Ovary (tissue), 9 donors: ENCODE results near the gene MSI2. TPM values are rescaled to one million over a fixed set of nuclear protein-coding genes. Genes with fewer than 3 reads are reported as not detected.

Experiments
- DNase-seq, 5 donors: peaks; one replicate each; pipeline ENCODE4 v3.0.0-alpha.2; 2019 to 2020
- H3K27ac ChIP-seq, 2 donors: fragments of 200-600 bp; one replicate each; pipeline versions ENCODE4 v1.5.1 to v1.8.0; 2019 to 2022
- H3K27me3 ChIP-seq: fragments of 200-600 bp; one replicate; pipeline ENCODE4 v1.8.0; 2022
- H3K36me3 ChIP-seq: fragments of 200-600 bp; sonication (generic); one replicate; pipeline ENCODE4 v1.5.1; 2019
- H3K4me1 ChIP-seq: one replicate; pipeline ENCODE4 v1.8.1; 2013; ENCODE audit warnings: mild to moderate bottlenecking, moderate library complexity; ENCODE audit not compliant: insufficient read depth
- H3K4me3 ChIP-seq: fragments of 200-600 bp; sonication (generic); one replicate; pipeline ENCODE4 v1.5.1; 2017
- H3K9me3 ChIP-seq, 2 donors: fragments of 200-600 bp in 1 of 2; sonication (generic) in 1 of 2; one replicate each; pipeline versions ENCODE4 v1.5.1 to v1.8.1; 2013 to 2019; ENCODE audit warnings: mild to moderate bottlenecking in 1 of 2, moderate library complexity in 1 of 2
- CTCF ChIP-seq, 3 donors: fragments of 450-650 bp in 2 of 3; fragments of 200-600 bp in 1 of 3; IDR thresholded peaks; one replicate each; pipeline versions ENCODE4 v1.5.1 to v1.8.0; 2016 to 2022; ENCODE audit warnings: antibody characterized with exemption in 3 of 3, mild to moderate bottlenecking in 1 of 3
- EP300 ChIP-seq: sonication (generic); formaldehyde crosslinking; IDR thresholded peaks from one replicate; pipeline ENCODE4 v1.6.1; 2017; ENCODE audit warnings: antibody characterized with exemption
- POLR2A ChIP-seq: fragments of 450-650 bp; IDR thresholded peaks from one replicate; pipeline ENCODE4 v1.6.1; 2017; ENCODE audit warnings: antibody characterized with exemption, mild to moderate bottlenecking, moderate library complexity
- WGBS, 3 donors: extraction: QIAGEN DNeasy Blood & Tissue Kit in 1 of 3; methylation state at CpG; one replicate each; pipeline versions ENCODE4 v1.1.5 to v1.1.7; 2013 to 2017; 5-methylcytosine and 5-hydroxymethylcytosine counted together
- intact Hi-C, 4 donors: fragments of 100-400 bp; cut with DNase I; formaldehyde crosslinking; loops; one replicate each; pipeline versions ENCODE4 v1.11.0 to v1.15.1; 2022 to 2023
- polyA plus RNA-seq, 2 donors: library from polyadenylated mRNA; stranded (reverse); fragments of 200-250 nt in 1 of 2; fragments of 350-450 nt in 1 of 2; fragmentation: Illumina TruSeq in 1 of 2; extraction: RNeasy Lipid Tissue Mini Kit (QIAGEN cat#74804) in 1 of 2; gene quantifications; one replicate each; pipeline ENCODE4 v1.2.3, GENCODE V29; 2013 to 2014
- total RNA-seq, 7 donors: library from RNA; depleted of rRNA in 2 of 7; stranded (reverse); fragments of >200 nt in 2 of 7; fragmentation: NEBNext Ultra II Directional in 3 of 7; extraction: Animal tissue kit (Norgen Biotek cat#: 25700) in 3 of 7; gene quantifications; one replicate each; pipeline versions ENCODE4 v1.1.0 to v1.2.4, GENCODE V29; 2016 to 2023
- donor health status: DM: no; HTN: no; CAD: no; lungs with moderate emphysema.
- donor health status: DM: no; HTN: no; CAD: no.
- donor health status: Bipolar disorder and iron deficiency.
- donor health status: DM: yes; HTN: yes; CAD: no.
- donor health status: DM: no; HTN: no; CAD: no.
- donor health status: DM: yes; HTN: yes; CAD: no.

MSI2 gene
- total and polyA plus RNA-seq, 9 donors: 43.1 to 199 (median 120) TPM

- Histone ChIP-seq H3K4me1 (peaks cover 31% of the 10 kb centered on the region), H3K4me3 (no peak overlapping the region), H3K27me3 (no peaks in the 10 kb centered on the region), H3K27ac (peak overlapping the region in 1 of 2 donors; percentile 14), H3K36me3 (no peaks in the 10 kb centered on the region), H3K9me3 (no peaks in the 10 kb centered on the region)
- 63 to 74% (median 64%) methylated on average over 6 of the region's 6 CpGs for WGBS, 3 donors
- intact Hi-C loops: no loop called here
- no peak for TF ChIP-seq CTCF (IDR thresholded peaks at IDR 0.05)
- no peak for TF ChIP-seq POLR2A
- no peak for TF ChIP-seq EP300
- no peak for DNase-seq
These were observed 113.8 kb downstream of the MSI2 start for GRCh38 chr17:57370037-57370581.

GRCh38 chr17:57370619-57371018, 114.3 kb downstream of the MSI2 start:
- Histone ChIP-seq H3K27me3 (no peaks in the 10 kb centered on the region), H3K27ac (no peak overlapping the region), H3K9me3 (no peaks in the 10 kb centered on the region), H3K4me3 (no peak overlapping the region), H3K36me3 (no peaks in the 10 kb centered on the region), H3K4me1 (peaks cover 27% of the 10 kb centered on the region)
- TF ChIP-seq CTCF (IDR thresholded peaks at IDR 0.05): no peak
- no peak for TF ChIP-seq POLR2A
- no peak for TF ChIP-seq EP300
- no peak for DNase-seq
- intact Hi-C loops: no loop called here
- WGBS, 3 donors: 96 to 97% (median 97%) methylated on average over 4 of the region's 4 CpGs

GRCh38 chr17:57372156-57372555, 115.8 kb downstream of the MSI2 start:
- DNase-seq: no peak
- no peak overlapping the region for H3K27ac ChIP-seq
- peaks cover 15% of the 10 kb centered on the region for H3K4me1 ChIP-seq
- no peaks in the 10 kb centered on the region for H3K36me3 ChIP-seq
- H3K4me3 ChIP-seq: no peak overlapping the region
- H3K27me3 ChIP-seq: no peaks in the 10 kb centered on the region
- WGBS, 3 donors: 29 to 48% (median 29%) methylated on average over 3 of the region's 3 CpGs
- intact Hi-C loops: no loop called here
- no peaks in the 10 kb centered on the region for H3K9me3 ChIP-seq
- TF ChIP-seq EP300 (no peak), POLR2A (no peak), CTCF (IDR thresholded peaks at IDR 0.05) (no peak)

- peaks cover 13% of the 10 kb centered on the region for H3K4me1 ChIP-seq
- TF ChIP-seq EP300 (no peak), CTCF (IDR thresholded peaks at IDR 0.05) (no peak)
- H3K9me3 ChIP-seq: no peaks in the 10 kb centered on the region
- no peak overlapping the region for H3K4me3 ChIP-seq
- DNase-seq: no peak
- no peaks in the 10 kb centered on the region for H3K36me3 ChIP-seq
- intact Hi-C loops: no loop called here
- no peaks in the 10 kb centered on the region for H3K27me3 ChIP-seq
- WGBS, 3 donors: 95 to 98% (median 97%) methylated on average over 4 of the region's 4 CpGs
- no peak overlapping the region for H3K27ac ChIP-seq
These were observed 116.7 kb downstream of the MSI2 start for GRCh38 chr17:57373048-57373447.
